GM06990 (cell line): ENCODE data around the gene C22orf39.

Experiments used
- DNase-seq: peaks from one replicate; pipeline ENCODE4 v3.0.0-alpha.2; 2011; ENCODE audit not compliant: insufficient read length; ENCODE audit errors: extremely low read depth
- H3K27me3 ChIP-seq: replicated peaks from 2 replicates; pipeline ENCODE4 v1.6.0; 2011; ENCODE audit warnings: low read length; ENCODE audit not compliant: control insufficient read depth, insufficient read depth
- H3K36me3 ChIP-seq: 2 replicates; pipeline ENCODE4 v1.5.1; 2011; ENCODE audit warnings: low read length; ENCODE audit not compliant: control insufficient read depth, insufficient read depth
- H3K4me3 ChIP-seq: replicated peaks from 2 replicates; pipeline ENCODE4 v1.5.1; 2011; ENCODE audit warnings: low read depth, mild to moderate bottlenecking, control low read depth, low read length
- CTCF ChIP-seq: IDR thresholded peaks from 2 replicates; pipeline ENCODE4 v1.5.1; 2011; ENCODE audit warnings: low read length, control low read depth, mild to moderate bottlenecking, inconsistent platforms; ENCODE audit not compliant: insufficient read depth, poor library complexity, severe bottlenecking

The C22orf39 gene

GRCh38 chr22:19463008-19463407 lies 15.5 kb upstream of the C22orf39 start:
- H3K36me3 ChIP-seq = peaks cover 26% of the 10 kb centered on the region

GRCh38 chr22:19461506-19461905 lies 14.0 kb upstream of the C22orf39 start:
- H3K36me3 ChIP-seq = peaks cover 18% of the 10 kb centered on the region
- no peak for DNase-seq
- H3K27me3 ChIP-seq = no peaks in the 10 kb centered on the region
- TF ChIP-seq CTCF = no peak
- H3K4me3 ChIP-seq = no peak overlapping the region

More at GRCh38 chr22:19463008-19463407, 15.5 kb upstream of the C22orf39 start:
- no peak for TF ChIP-seq CTCF
- Histone ChIP-seq H3K4me3 (no peak overlapping the region), H3K27me3 (no peaks in the 10 kb centered on the region)
- no peak for DNase-seq

GRCh38 chr22:19460036-19460435 lies 12.5 kb upstream of the C22orf39 start:
- TF ChIP-seq CTCF = no peak
- H3K36me3 ChIP-seq = peaks cover 23% of the 10 kb centered on the region

GRCh38 chr22:19457828-19458428 lies 10.4 kb upstream of the C22orf39 start:
- Histone ChIP-seq H3K4me3 (no peak overlapping the region), H3K27me3 (no peaks in the 10 kb centered on the region), H3K36me3 (peaks cover 34% of the 10 kb centered on the region)
- no peak for DNase-seq
- TF ChIP-seq CTCF = no peak

More at GRCh38 chr22:19460036-19460435, 12.5 kb upstream of the C22orf39 start:
- H3K4me3 ChIP-seq = no peak overlapping the region
- H3K27me3 ChIP-seq = no peaks in the 10 kb centered on the region
- no peak for DNase-seq

GRCh38 chr22:19456541-19456940 lies 9.0 kb upstream of the C22orf39 start:
- no peak for TF ChIP-seq CTCF
- no peak for DNase-seq
- Histone ChIP-seq H3K4me3 (no peak overlapping the region), H3K27me3 (no peaks in the 10 kb centered on the region), H3K36me3 (peaks cover 35% of the 10 kb centered on the region)

GRCh38 chr22:19455585-19456370 lies 8.3 kb upstream of the C22orf39 start:
- peaks cover 35% of the 10 kb centered on the region for H3K36me3 ChIP-seq
- no peak overlapping the region for H3K4me3 ChIP-seq
- H3K27me3 ChIP-seq = no peaks in the 10 kb centered on the region
- no peak for TF ChIP-seq CTCF
- no peak for DNase-seq
